ENCODE data around the gene TAGLN.

TAGLN gene

GRCh38 chr11:117199053-117199915 lies at the start of gene TAGLN:
Gene TAGLN (plus strand): TSS chr11:117199370. CDS start chr11:117203014, 3,644 bp downstream.
- Mint-ChIP-seq H3K27ac (no peak within 1 kb of the TSS), H3K4me3 (no peak within 1 kb of the TSS), H3K9me3 (no peaks in the 10 kb centered on the region), H3K4me1 (no peaks in the 10 kb centered on the region), H3K36me3 (ENCODE audit: low read depth) (peaks cover 2% of the 10 kb centered on the region), H3K27me3 (no peaks in the 10 kb centered on the region)
- no peak for DNase-seq
- no peak for ATAC-seq

GRCh38 chr11:117152066-117152465 lies 47.1 kb upstream of the TAGLN start:
- H3K4me1 Mint-ChIP-seq: peaks cover 21% of the 10 kb centered on the region
- H3K27ac Mint-ChIP-seq: no peak overlapping the region
- no peaks in the 10 kb centered on the region for H3K9me3 Mint-ChIP-seq
- H3K27me3 Mint-ChIP-seq: no peaks in the 10 kb centered on the region
- ATAC-seq (no peak), DNase-seq (no peak)
- H3K4me3 Mint-ChIP-seq: no peak overlapping the region
- H3K36me3 Mint-ChIP-seq (ENCODE audit: low read depth): peaks cover 28% of the 10 kb centered on the region

- no peak overlapping the region for H3K27ac Mint-ChIP-seq
- no peak overlapping the region for H3K4me3 Mint-ChIP-seq
- H3K27me3 Mint-ChIP-seq: no peaks in the 10 kb centered on the region
- no peaks in the 10 kb centered on the region for H3K9me3 Mint-ChIP-seq
- peaks cover 15% of the 10 kb centered on the region for H3K4me1 Mint-ChIP-seq
- H3K36me3 Mint-ChIP-seq (ENCODE audit: low read depth): peaks cover 26% of the 10 kb centered on the region
- ATAC-seq: no peak
- DNase-seq: no peak
Measured at GRCh38 chr11:117154468-117154867, 44.7 kb upstream of the TAGLN start.

GRCh38 chr11:117157507-117157906 lies 41.7 kb upstream of the TAGLN start:
- H3K4me3 Mint-ChIP-seq: no peak overlapping the region
- no peaks in the 10 kb centered on the region for H3K9me3 Mint-ChIP-seq
- H3K27me3 Mint-ChIP-seq: no peaks in the 10 kb centered on the region
- H3K4me1 Mint-ChIP-seq: peaks cover 10% of the 10 kb centered on the region
- ATAC-seq (no peak), DNase-seq (no peak)
- H3K36me3 Mint-ChIP-seq (ENCODE audit: low read depth): peaks cover 27% of the 10 kb centered on the region
- no peak overlapping the region for H3K27ac Mint-ChIP-seq

- DNase-seq: no peak
- Mint-ChIP-seq H3K27ac (no peak overlapping the region), H3K4me3 (no peak overlapping the region), H3K36me3 (ENCODE audit: low read depth) (peaks cover 23% of the 10 kb centered on the region), H3K9me3 (no peaks in the 10 kb centered on the region), H3K4me1 (peaks cover 9% of the 10 kb centered on the region), H3K27me3 (no peaks in the 10 kb centered on the region)
- ATAC-seq: no peak
Measured at GRCh38 chr11:117159892-117160291, 39.3 kb upstream of the TAGLN start.

- ATAC-seq: no peak
- Mint-ChIP-seq H3K36me3 (ENCODE audit: low read depth) (peaks cover 31% of the 10 kb centered on the region), H3K27ac (peak overlapping the region; percentile 5), H3K27me3 (no peaks in the 10 kb centered on the region), H3K4me1 (peaks cover 9% of the 10 kb centered on the region), H3K9me3 (no peaks in the 10 kb centered on the region), H3K4me3 (no peak overlapping the region)
- no peak for DNase-seq
Measured at GRCh38 chr11:117160826-117161225, 38.3 kb upstream of the TAGLN start.

- no peaks in the 10 kb centered on the region for H3K27me3 Mint-ChIP-seq
- peaks cover 35% of the 10 kb centered on the region for H3K36me3 Mint-ChIP-seq (ENCODE audit: low read depth)
- no peak overlapping the region for H3K4me3 Mint-ChIP-seq
- no peak for DNase-seq
- H3K27ac Mint-ChIP-seq: no peak overlapping the region
- H3K4me1 Mint-ChIP-seq: peaks cover under 1% of the 10 kb centered on the region
- no peaks in the 10 kb centered on the region for H3K9me3 Mint-ChIP-seq
- no peak for ATAC-seq
Measured at GRCh38 chr11:117166491-117166890, 32.7 kb upstream of the TAGLN start.

- no peak overlapping the region for H3K4me3 Mint-ChIP-seq
- no peak overlapping the region for H3K27ac Mint-ChIP-seq
- peaks cover 29% of the 10 kb centered on the region for H3K36me3 Mint-ChIP-seq (ENCODE audit: low read depth)
- peaks cover 7% of the 10 kb centered on the region for H3K4me1 Mint-ChIP-seq
- H3K9me3 Mint-ChIP-seq: no peaks in the 10 kb centered on the region
- no peaks in the 10 kb centered on the region for H3K27me3 Mint-ChIP-seq
- DNase-seq: no peak
- no peak for ATAC-seq
Measured at GRCh38 chr11:117169736-117170135, 29.4 kb upstream of the TAGLN start.

- ATAC-seq (no peak), DNase-seq (no peak)
- Mint-ChIP-seq H3K27ac (no peak overlapping the region), H3K27me3 (no peaks in the 10 kb centered on the region), H3K9me3 (no peaks in the 10 kb centered on the region), H3K36me3 (ENCODE audit: low read depth) (peaks cover 27% of the 10 kb centered on the region), H3K4me3 (no peak overlapping the region), H3K4me1 (peaks cover 7% of the 10 kb centered on the region)
Measured at GRCh38 chr11:117170210-117170609, 29.0 kb upstream of the TAGLN start.

- H3K36me3 Mint-ChIP-seq (ENCODE audit: low read depth): peaks cover 20% of the 10 kb centered on the region
- H3K4me3 Mint-ChIP-seq: no peak overlapping the region
- H3K27ac Mint-ChIP-seq: no peak overlapping the region
- DNase-seq (no peak), ATAC-seq (no peak)
- H3K4me1 Mint-ChIP-seq: peaks cover 7% of the 10 kb centered on the region
- H3K27me3 Mint-ChIP-seq: no peaks in the 10 kb centered on the region
- H3K9me3 Mint-ChIP-seq: no peaks in the 10 kb centered on the region
Measured at GRCh38 chr11:117171007-117171403, 28.2 kb upstream of the TAGLN start.

- Mint-ChIP-seq H3K9me3 (no peaks in the 10 kb centered on the region), H3K4me3 (no peak overlapping the region)
Measured at GRCh38 chr11:117171404-117172061, 27.6 kb upstream of the TAGLN start.

GRCh38 chr11:117172724-117173421 lies 26.3 kb upstream of the TAGLN start:
- no peak overlapping the region for H3K27ac Mint-ChIP-seq
- H3K4me3 Mint-ChIP-seq: no peak overlapping the region
- ATAC-seq: no peak
- peaks cover 11% of the 10 kb centered on the region for H3K4me1 Mint-ChIP-seq
- DNase-seq: no peak
- no peaks in the 10 kb centered on the region for H3K9me3 Mint-ChIP-seq
- H3K27me3 Mint-ChIP-seq: no peaks in the 10 kb centered on the region
- peaks cover 11% of the 10 kb centered on the region for H3K36me3 Mint-ChIP-seq (ENCODE audit: low read depth)

More at GRCh38 chr11:117171404-117172061, 27.6 kb upstream of the TAGLN start:
- DNase-seq: no peak
- peak overlapping the region; percentile 33 for H3K27ac Mint-ChIP-seq
- peaks cover 16% of the 10 kb centered on the region for H3K36me3 Mint-ChIP-seq (ENCODE audit: low read depth)
- peaks cover 7% of the 10 kb centered on the region for H3K4me1 Mint-ChIP-seq
- H3K27me3 Mint-ChIP-seq: no peaks in the 10 kb centered on the region
- ATAC-seq: no peak

GRCh38 chr11:117175104-117175503 lies 24.1 kb upstream of the TAGLN start:
- Mint-ChIP-seq H3K27me3 (no peaks in the 10 kb centered on the region), H3K9me3 (no peaks in the 10 kb centered on the region), H3K4me1 (peaks cover 24% of the 10 kb centered on the region), H3K36me3 (ENCODE audit: low read depth) (peaks cover 6% of the 10 kb centered on the region), H3K4me3 (no peak overlapping the region), H3K27ac (no peak overlapping the region)
- no peak for DNase-seq
- no peak for ATAC-seq

GRCh38 chr11:117175781-117176180 lies 23.4 kb upstream of the TAGLN start:
- H3K27me3 Mint-ChIP-seq: no peaks in the 10 kb centered on the region
- H3K4me1 Mint-ChIP-seq: peaks cover 31% of the 10 kb centered on the region
- no peaks in the 10 kb centered on the region for H3K9me3 Mint-ChIP-seq
- ATAC-seq (no peak), DNase-seq (no peak)
- no peak overlapping the region for H3K4me3 Mint-ChIP-seq
- H3K27ac Mint-ChIP-seq: no peak overlapping the region
- peaks cover 3% of the 10 kb centered on the region for H3K36me3 Mint-ChIP-seq (ENCODE audit: low read depth)

- no peak for ATAC-seq
- DNase-seq: no peak
- H3K4me3 Mint-ChIP-seq: no peak overlapping the region
- H3K4me1 Mint-ChIP-seq: peaks cover 35% of the 10 kb centered on the region
- no peaks in the 10 kb centered on the region for H3K27me3 Mint-ChIP-seq
- no peak overlapping the region for H3K27ac Mint-ChIP-seq
- peaks cover 3% of the 10 kb centered on the region for H3K36me3 Mint-ChIP-seq (ENCODE audit: low read depth)
- H3K9me3 Mint-ChIP-seq: no peaks in the 10 kb centered on the region
Measured at GRCh38 chr11:117176186-117176585, 23.0 kb upstream of the TAGLN start.

Data from activated naive CD8-positive, alpha-beta T cell treated with anti-CD3 and anti-CD28 coated beads, Interleukin-2, amount 50 U/mL, for 24 hours (primary cell).